RWPE1 (cell line): ENCODE results near the gene CPT2.

Experiments
- CTCF ChIA-PET: fragments of 350-600 bp; sonication (Branson Sonifier 250); formaldehyde crosslinking; extraction: SDS; loops from one replicate; lab custom pipeline; 2021; lab: Yijun Ruan, JAX
- POLR2A ChIA-PET: fragments of 400-600 bp; formaldehyde crosslinking; extraction: SDS; loops from one replicate; lab custom pipeline; 2020; ENCODE audit warnings: antibody characterized with exemption; ENCODE audit not compliant: low non-redundant PET; lab: Yijun Ruan, JAX
- DNase-seq: peaks from one replicate; pipeline ENCODE4 v3.0.0; 2012; ENCODE audit warnings: low spot score
- H3K27ac ChIP-seq: fragments of 450-650 bp; 2 replicates; pipeline ENCODE4 v1.5.1; 2017
- CTCF ChIP-seq: fragments of 450-650 bp; conservative IDR thresholded peaks from 2 replicates; pipeline ENCODE4 v1.5.1; 2017; ENCODE audit warnings: low read depth, mild to moderate bottlenecking

Gene CPT2

GRCh38 chr1:53165408-53165961, 31.1 kb upstream of the CPT2 start:
- POLR2A ChIA-PET = no interaction called here
- CTCF ChIA-PET = interaction anchor here (1.2 to 1.4 kb wide), 2 partner anchors 8 to 17 kb away, joined by 3 to 4 read pairs; no protein-coding TSS in a partner anchor
- DNase-seq = no peak
- H3K27ac ChIP-seq = no peak overlapping the region
- no peak for TF ChIP-seq CTCF

GRCh38 chr1:53166366-53166765, 30.3 kb upstream of the CPT2 start:
- H3K27ac ChIP-seq = no peak overlapping the region
- POLR2A ChIA-PET = no interaction called here
- no peak for TF ChIP-seq CTCF
- CTCF ChIA-PET = interaction anchor here (0.5 to 1.2 kb wide), 3 partner anchors 9 to 56 kb away, joined by 3 read pairs; no protein-coding TSS in a partner anchor
- DNase-seq = no peak

- no peak overlapping the region for H3K27ac ChIP-seq
- no peak for DNase-seq
- TF ChIP-seq CTCF = no peak
- POLR2A ChIA-PET = no interaction called here
- CTCF ChIA-PET = interaction anchor here (0.5 to 0.7 kb wide), 3 partner anchors 15 to 56 kb away, joined by 3 read pairs; no protein-coding TSS in a partner anchor
These were observed 29.7 kb upstream of the CPT2 start for GRCh38 chr1:53166912-53167311.

- POLR2A ChIA-PET = no interaction called here
- no peak for TF ChIP-seq CTCF
- CTCF ChIA-PET = interaction anchor here (0.6 to 1.4 kb wide), 3 partner anchors 9 to 250 kb away, joined by 3 read pairs; no protein-coding TSS in a partner anchor
- no peak overlapping the region for H3K27ac ChIP-seq
- no peak for DNase-seq
These were observed 24.0 kb upstream of the CPT2 start for GRCh38 chr1:53172426-53173128.

GRCh38 chr1:53174971-53175913, 21.4 kb upstream of the CPT2 start:
- H3K27ac ChIP-seq = no peak overlapping the region
- no peak for DNase-seq
- no peak for TF ChIP-seq CTCF
- CTCF ChIA-PET = interaction anchor here (0.7 kb wide), 1 partner anchor 232 kb away, joined by 3 read pairs; no protein-coding TSS in a partner anchor
- POLR2A ChIA-PET = no interaction called here
